ENCODE results near the gene SPATA6L. TPM values are rescaled to one million over a fixed set of nuclear protein-coding genes. Genes with fewer than 3 reads are reported as not detected.

SPATA6L gene
- polyA plus RNA-seq, 4 donors = 2.1 to 6.6 (median 4.3) TPM

DNA sequence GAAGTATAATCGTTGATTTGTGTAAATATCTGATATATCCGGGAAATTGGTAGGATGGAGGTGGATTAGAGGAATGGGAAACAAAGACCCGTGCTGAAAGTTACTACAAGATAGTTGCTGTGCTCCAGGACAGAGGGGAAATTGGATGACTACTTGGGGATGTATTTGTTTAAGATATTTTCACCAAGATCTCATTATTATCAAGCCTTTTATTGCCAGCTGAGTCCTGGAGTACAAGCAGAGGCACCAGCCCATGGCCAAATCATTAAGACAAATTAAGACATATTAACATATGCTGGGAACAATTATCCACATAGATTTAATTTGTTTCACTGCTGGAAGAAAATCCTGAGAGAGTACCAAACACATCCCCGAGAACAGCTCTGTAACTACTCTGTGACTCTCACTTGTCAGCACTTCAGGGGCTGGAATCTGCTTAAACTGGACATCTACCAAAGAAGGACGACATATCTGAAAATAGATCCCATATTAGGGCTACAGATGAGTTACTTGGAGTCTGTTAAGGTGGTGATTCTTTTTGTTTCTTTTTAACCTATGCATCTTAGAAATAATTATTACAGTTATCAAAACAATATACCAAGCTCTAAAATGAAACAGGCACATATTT is 107.8 kb downstream of the SPATA6L start:
- no peak for DNase-seq (ENCODE audit: low read depth in 4 of 4, low spot score in 2 of 4)

DNA sequence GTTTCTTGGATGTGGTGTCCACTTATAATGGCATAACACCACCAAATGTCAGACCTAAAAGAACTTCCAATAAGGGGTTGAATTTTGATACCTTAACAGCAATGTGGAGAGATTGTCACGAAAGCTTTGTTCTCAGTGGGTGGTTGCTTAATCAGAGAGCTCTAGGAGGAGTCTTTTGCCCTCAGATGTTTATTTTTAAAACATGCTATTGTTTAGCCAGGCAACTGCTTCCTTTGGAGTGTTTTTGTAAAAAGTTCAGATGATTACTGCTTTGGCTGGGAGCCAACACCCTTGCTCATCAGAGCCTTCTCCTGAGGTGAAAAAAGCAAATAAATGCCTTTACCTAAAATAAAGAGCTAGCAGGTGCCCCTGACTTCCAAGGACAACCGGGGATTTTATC is 111.0 kb downstream of the SPATA6L start:
- no peak for DNase-seq (ENCODE audit: low read depth in 4 of 4, low spot score in 2 of 4)

DNA sequence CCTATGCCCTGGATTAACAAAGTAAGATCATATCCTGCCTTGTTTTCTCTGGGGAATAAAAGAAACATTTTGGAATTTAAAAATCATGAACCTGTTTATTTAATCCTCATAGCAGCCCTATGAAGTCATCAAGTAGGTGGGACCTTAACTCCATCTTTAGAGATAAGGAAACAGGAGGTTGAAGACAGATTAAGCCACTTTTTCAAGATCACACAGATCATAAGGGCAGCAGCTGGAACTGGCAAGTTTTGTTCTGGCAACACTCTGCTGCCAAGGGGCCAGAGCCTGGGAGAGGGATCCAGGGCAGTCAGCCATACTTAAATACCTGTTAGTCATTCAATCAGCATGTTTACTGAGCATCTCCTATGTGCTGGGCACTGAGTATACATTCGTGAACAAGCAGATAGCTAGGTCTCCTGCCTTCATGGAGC is 112.3 kb downstream of the SPATA6L start:
- DNase-seq (ENCODE audit: low read depth in 4 of 4, low spot score in 2 of 4) = no peak

DNA sequence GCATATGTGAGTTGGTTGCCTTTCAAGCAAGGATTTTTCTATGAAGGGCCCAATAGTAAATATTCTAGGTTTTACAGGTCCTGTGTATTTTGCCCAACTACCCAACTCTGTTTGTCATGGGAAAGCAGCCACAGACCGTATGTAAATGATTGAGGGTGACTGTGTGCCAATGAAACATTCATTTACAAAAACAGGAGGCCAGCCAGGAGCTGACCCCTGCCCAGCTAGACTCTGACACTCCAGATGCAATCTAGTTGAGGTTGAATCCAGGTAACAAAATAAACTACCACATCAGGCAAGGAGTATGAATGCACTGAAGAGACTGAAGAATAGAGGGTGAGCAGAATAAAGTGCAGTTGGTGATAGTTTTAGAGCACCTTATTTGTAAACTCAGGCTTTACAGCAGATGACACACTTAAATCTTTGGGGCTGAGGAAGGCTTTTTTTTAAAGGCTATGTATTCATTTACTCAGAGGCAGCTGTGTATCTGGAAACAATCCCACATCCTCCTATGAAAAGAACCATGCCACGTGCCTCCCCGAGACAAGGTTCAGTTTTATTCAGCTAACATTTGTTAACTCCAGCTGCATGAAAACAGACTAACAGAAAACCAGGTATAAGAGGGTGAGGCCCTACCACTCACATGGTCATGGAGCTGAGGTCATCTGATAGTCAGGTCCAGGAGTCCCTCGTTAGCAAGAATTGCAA is 115.3 kb downstream of the SPATA6L start:
- no peak for DNase-seq (ENCODE audit: low read depth in 4 of 4, low spot score in 2 of 4)

DNA sequence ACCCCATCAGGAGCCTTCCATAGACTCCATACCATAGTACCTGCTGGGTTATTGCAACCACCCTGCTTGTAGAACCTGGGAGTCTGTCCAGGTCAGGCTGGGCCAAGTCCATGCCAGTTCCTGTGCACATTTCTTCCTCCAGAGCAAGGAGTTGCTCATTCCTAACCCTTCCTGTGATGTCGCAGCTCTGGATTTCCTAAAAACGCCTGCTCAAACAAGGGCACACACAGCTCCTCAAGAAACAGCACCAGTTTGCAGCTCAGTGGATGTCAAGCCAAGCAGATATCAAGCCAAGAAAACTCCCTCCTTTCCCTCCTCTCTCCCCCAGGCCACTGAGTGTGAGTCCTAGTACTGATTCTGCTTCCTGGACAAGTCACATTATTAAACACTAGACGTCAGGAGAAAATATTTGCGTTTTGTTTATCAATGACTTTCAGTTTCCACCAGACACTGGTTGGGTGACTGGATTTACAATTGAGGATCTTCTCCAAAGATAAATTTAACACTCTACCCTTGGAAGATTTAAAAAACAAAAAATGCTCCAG is 116.5 kb downstream of the SPATA6L start:
- no peak for DNase-seq (ENCODE audit: low read depth in 4 of 4, low spot score in 2 of 4)

- DNase-seq (ENCODE audit: low read depth in 4 of 4, low spot score in 2 of 4) = no peak
Measured at GRCh38 chr9:4548811-4549725, 117.2 kb downstream of the SPATA6L start.

Other genes with a start within 250 kb of the SPATA6L start
- 10 to 100 TPM; 18.8 to 22.7 (median 21.5) TPM for gene SLC1A1, start 176.0 kb downstream of the SPATA6L start, polyA plus RNA-seq (ENCODE audit: insufficient read length in 4 of 4)
- gene PLPP6, start 4.2 kb downstream of the SPATA6L start, polyA plus RNA-seq (ENCODE audit: insufficient read length in 4 of 4) = 10 to 100 TPM; 14.7 to 17.9 (median 16.6) TPM
- 10 to 100 TPM; 18.9 to 22.0 (median 20.8) TPM for gene CDC37L1, start 13.1 kb upstream of the SPATA6L start, polyA plus RNA-seq (ENCODE audit: insufficient read length in 4 of 4)
- 100 to 1,000 TPM in 2 of 4 donors, 10 to 100 TPM in 2; 91.7 to 125 (median 101) TPM for gene AK3, start 74.7 kb upstream of the SPATA6L start, polyA plus RNA-seq (ENCODE audit: insufficient read length in 4 of 4)
- gene RCL1, start 126.5 kb upstream of the SPATA6L start, polyA plus RNA-seq (ENCODE audit: insufficient read length in 4 of 4) = 10 to 100 TPM; 17.3 to 20.0 (median 18.4) TPM

Data from left renal cortex interstitium (tissue), 4 donors.